Gastroesophageal sphincter (tissue), 4 donors: ENCODE measurements around the gene MT1HL1. TPM values are rescaled to one million over a fixed set of nuclear protein-coding genes. Genes with fewer than 3 reads are reported as not detected.

ENCODE experiments used
- ATAC-seq: fragments of 150-250 bp; one replicate; pipeline ENCODE4 v1.9.1; 2016; ENCODE audit warnings: mild to moderate bottlenecking, moderate library complexity
- H3K27ac ChIP-seq, 4 donors: fragments of 200-600 bp; sonication (generic) in 3 of 4; 1 replicate in 3 of 4; 2 replicates in 1 of 4; pipeline ENCODE4 v1.5.1; 2016 to 2019
- H3K27me3 ChIP-seq: fragments of 200-600 bp; sonication (generic); one replicate; pipeline ENCODE4 v1.5.1; 2019
- H3K36me3 ChIP-seq, 2 donors: fragments of 200-600 bp; sonication (generic); one replicate each; pipeline ENCODE4 v1.5.1; 2019; ENCODE audit warnings: control low read depth in 1 of 2
- H3K4me1 ChIP-seq, 3 donors: fragments of 200-600 bp; sonication (generic); 1 replicate in 2 of 3; 2 replicates in 1 of 3; pipeline ENCODE4 v1.5.1; 2016 to 2019; ENCODE audit warnings: control low read depth in 2 of 3
- H3K4me3 ChIP-seq, 2 donors: fragments of 200-600 bp; sonication (generic); one replicate each; pipeline ENCODE4 v1.5.1; 2019; ENCODE audit warnings: mild to moderate bottlenecking in 1 of 2, moderate library complexity in 1 of 2
- H3K9me3 ChIP-seq, 3 donors: fragments of 200-600 bp; sonication (generic); one replicate each; pipeline ENCODE4 v1.5.1; 2017 to 2019; ENCODE audit warnings: control low read depth in 2 of 3
- CTCF ChIP-seq, 4 experiments: fragments of 200-600 bp in 2 of 4; fragments of 450-650 bp in 2 of 4; sonication (generic) in 1 of 4; IDR thresholded peaks; one replicate each; pipeline ENCODE4 v1.5.1; 2017 to 2019; ENCODE audit warnings: antibody characterized with exemption in 4 of 4, mild to moderate bottlenecking in 2 of 4, moderate library complexity in 2 of 4
- EP300 ChIP-seq: sonication (generic); formaldehyde crosslinking; IDR thresholded peaks from one replicate; pipeline ENCODE4 v1.6.1; 2017; ENCODE audit warnings: antibody characterized with exemption, mild to moderate bottlenecking
- POLR2A ChIP-seq, 2 donors: fragments of 450-650 bp; IDR thresholded peaks; one replicate each; pipeline ENCODE4 v1.6.1; 2017; ENCODE audit warnings: antibody characterized with exemption in 2 of 2, mild to moderate bottlenecking in 2 of 2, moderate library complexity in 1 of 2
- POLR2AphosphoS5 ChIP-seq: sonication (generic); formaldehyde crosslinking; IDR thresholded peaks from one replicate; pipeline ENCODE4 v1.6.1; 2017; ENCODE audit warnings: antibody characterized with exemption
- WGBS, 2 donors: methylation state at CpG; one replicate each; pipeline ENCODE4 v1.1.5; 2018; ENCODE audit warnings: low coverage in 1 of 2; 5-methylcytosine and 5-hydroxymethylcytosine counted together
- total RNA-seq, 4 donors: library from RNA; depleted of rRNA; stranded (reverse); fragments of >200 nt; gene quantifications; one replicate each; pipeline ENCODE4 v1.1.0, GENCODE V29; 2016

The MT1HL1 gene
- total RNA-seq, 4 donors from 2014 or later = not detected

GRCh38 chr1:236966636-236967035 is 37.6 kb downstream of the MT1HL1 start:
- H3K27ac ChIP-seq = no peak overlapping the region
- no peak for TF ChIP-seq EP300
- no peak for TF ChIP-seq POLR2AphosphoS5
- TF ChIP-seq CTCF (IDR thresholded peaks at IDR 0.05) = no peak
- H3K27me3 ChIP-seq = no peaks in the 10 kb centered on the region
- no peak overlapping the region for H3K4me3 ChIP-seq
- no peaks in the 10 kb centered on the region for H3K9me3 ChIP-seq
- WGBS, 2 donors = 86 to 88% methylated on average over 6 of the region's 6 CpGs
- H3K36me3 ChIP-seq = no peaks in the 10 kb centered on the region
- no peak for ATAC-seq
- H3K4me1 ChIP-seq = no peaks in the 10 kb centered on the region

DNA sequence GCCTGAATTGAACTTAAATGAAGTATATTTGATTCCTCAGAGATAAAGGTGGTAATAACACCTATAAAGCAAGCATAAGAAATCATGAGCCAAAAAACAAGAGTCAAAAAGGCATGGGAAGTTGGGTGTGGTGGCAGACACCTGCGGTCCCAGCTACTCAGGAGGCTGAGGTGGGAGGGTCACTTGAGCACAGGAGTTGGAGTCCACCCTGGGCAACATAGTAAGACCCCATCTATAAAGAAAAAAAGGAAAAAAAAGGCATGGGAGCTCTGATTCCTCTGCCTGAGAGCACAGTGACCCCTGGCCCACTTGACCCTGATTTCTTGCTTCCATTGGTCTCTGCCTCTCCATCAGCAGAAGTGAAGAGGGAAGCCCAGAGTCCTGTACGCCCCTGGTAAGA is 40.3 kb downstream of the MT1HL1 start:
- ATAC-seq = no peak
- 78 to 83% methylated on average over 2 of the region's 2 CpGs for WGBS, 2 donors
- Histone ChIP-seq H3K9me3 (no peaks in the 10 kb centered on the region), H3K27ac (no peak overlapping the region), H3K27me3 (no peaks in the 10 kb centered on the region), H3K36me3 (no peaks in the 10 kb centered on the region), H3K4me3 (no peak overlapping the region), H3K4me1 (no peaks in the 10 kb centered on the region)
- TF ChIP-seq POLR2A (IDR thresholded peaks at IDR 0.05) (no peak), CTCF (IDR thresholded peaks at IDR 0.05) (no peak), POLR2AphosphoS5 (no peak), EP300 (no peak)

DNA sequence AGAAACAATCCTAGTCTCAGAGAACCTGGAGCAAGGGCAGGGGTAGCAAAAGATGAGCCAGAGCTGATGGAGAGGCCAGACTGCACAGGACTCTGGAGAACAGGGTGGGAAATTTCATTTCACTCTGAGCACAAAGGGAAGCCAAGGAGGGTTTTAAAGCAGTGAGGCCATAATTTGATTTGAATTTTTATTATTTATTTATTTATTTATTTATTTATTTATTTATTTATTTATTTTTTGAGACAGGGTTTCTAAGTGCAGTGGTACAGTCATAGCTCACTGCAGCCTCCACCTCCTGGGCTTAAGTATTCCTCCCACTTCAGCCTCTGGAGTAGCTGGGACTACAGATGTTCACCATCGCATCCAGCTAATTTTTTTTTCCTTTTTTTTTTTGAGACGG is 45.1 kb downstream of the MT1HL1 start:
- Histone ChIP-seq H3K4me3 (no peak overlapping the region), H3K36me3 (no peaks in the 10 kb centered on the region), H3K27ac (no peak overlapping the region), H3K9me3 (no peaks in the 10 kb centered on the region), H3K4me1 (no peaks in the 10 kb centered on the region), H3K27me3 (no peaks in the 10 kb centered on the region)
- no peak for ATAC-seq
- no peak for TF ChIP-seq POLR2AphosphoS5
- TF ChIP-seq POLR2A (IDR thresholded peaks at IDR 0.05) = no peak
- no peak for TF ChIP-seq EP300
- no peak for TF ChIP-seq CTCF (IDR thresholded peaks at IDR 0.05)
- WGBS, 2 donors = 80% methylated on average over 1 of the region's 2 CpGs

DNA sequence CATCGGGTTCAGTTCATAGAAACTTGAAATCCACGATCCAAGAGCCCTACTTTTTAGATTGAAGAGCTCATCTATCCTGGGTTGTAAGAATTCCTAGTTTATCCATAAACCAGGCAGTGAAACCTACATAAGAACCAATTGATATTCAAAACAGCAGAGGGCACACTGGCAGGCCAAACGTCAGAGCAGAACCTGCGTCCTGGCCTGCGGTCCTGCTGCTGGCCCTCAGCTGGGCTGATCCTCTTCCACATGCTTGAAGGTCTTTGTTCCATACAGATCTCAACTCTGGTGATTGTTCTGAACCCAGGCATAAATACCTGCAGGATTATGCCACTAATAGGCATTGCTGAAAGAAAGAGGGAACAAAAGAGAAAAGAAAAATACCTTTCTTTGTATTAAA is 47.0 kb downstream of the MT1HL1 start:
- Histone ChIP-seq H3K36me3 (no peaks in the 10 kb centered on the region), H3K9me3 (no peaks in the 10 kb centered on the region), H3K27me3 (no peaks in the 10 kb centered on the region), H3K27ac (no peak overlapping the region), H3K4me3 (no peak overlapping the region), H3K4me1 (peaks cover 0 to 17% (median 3%) of the 10 kb centered on the region in 3 donors)
- ATAC-seq = no peak
- 86 to 88% methylated on average over 4 of the region's 5 CpGs for WGBS, 2 donors
- TF ChIP-seq POLR2A (IDR thresholded peaks at IDR 0.05) = no peak

Other genes with a start within 250 kb of the MT1HL1 start
- 10 to 100 TPM; 34.6 to 50.3 (median 38.9) TPM for gene MTR, start 209.1 kb downstream of the MT1HL1 start, total RNA-seq
- gene RYR2, start 37.7 kb upstream of the MT1HL1 start, total RNA-seq = 10 to 100 TPM; 27.4 to 78.8 (median 42.7) TPM